ENCODE measurements around the gene POLR1F. TPM values are rescaled to one million over a fixed set of nuclear protein-coding genes. Genes with fewer than 3 reads are reported as not detected.
A peak's percentile ranks its signal among the peaks of the same experiment; 100 is the strongest.

Gene POLR1F
- total and polyA plus RNA-seq, 2 experiments from 2014 or later = 35.2 to 99.9 TPM

DNA sequence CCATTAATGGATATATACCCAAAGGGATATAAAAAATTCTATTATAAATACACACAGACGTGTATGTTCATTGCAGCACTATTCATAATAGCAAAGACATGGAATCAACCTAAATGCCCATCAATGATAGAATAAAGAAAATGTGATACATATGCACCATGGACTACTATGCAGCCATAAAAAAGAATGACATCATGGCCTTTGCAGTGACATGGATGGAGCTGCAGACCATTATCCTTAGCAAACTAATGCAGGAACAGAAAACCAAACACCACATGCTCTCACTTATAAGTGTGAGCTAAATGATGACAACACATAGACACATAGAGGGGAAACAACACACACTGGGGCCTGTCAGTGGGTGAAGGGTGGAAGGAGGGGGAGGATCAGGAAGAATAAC is 33.0 kb downstream of the POLR1F start (continued):
- no peak for TF ChIP-seq ZNF114 (CRISPR knock-in tag; IDR thresholded peaks at IDR 0.05)
- TF ChIP-seq CREB1 (CRISPR knock-in tag; IDR thresholded peaks at IDR 0.05; ENCODE audit: low read depth) = no peak
- TF ChIP-seq POLR2AphosphoS5 (IDR thresholded peaks at IDR 0.05; ENCODE audit: low read depth) = no peak
- TF ChIP-seq STAT1 (IDR thresholded peaks at IDR 0.05; ENCODE audit: unreplicated experiment) = no peak

DNA sequence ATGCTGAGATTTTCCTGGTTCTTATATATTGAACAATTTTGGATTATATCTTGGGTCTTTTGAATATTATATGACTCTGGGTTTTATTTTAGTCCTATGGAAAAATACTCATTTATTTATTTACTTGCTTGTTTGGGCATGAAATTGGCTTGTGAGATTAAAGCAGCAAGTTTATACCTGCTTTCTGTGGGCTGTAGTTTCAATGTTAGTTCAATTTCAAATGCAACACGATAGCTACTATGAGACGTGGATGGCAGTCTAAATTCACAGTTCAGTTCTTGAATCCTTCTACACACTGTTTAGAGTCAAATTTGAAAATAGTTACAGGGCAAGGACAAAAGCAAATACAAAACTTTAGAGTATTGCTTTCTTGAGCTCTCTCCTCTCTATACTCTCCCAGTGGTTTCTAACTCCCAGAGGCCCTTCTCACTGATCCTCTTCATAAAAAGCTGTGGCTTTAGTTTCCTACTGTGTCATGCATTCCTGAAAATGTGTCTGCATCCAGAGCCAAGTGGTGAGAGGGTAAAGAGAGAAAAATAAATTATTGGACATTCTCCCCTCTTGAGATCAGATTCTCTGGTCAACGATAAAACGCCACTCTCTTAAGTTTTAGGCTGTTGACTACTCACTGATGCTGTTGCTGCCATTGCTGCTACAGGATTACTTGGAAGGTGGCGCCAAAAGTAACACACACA is 34.4 kb downstream of the POLR1F start:
- TF ChIP-seq EZH2 (IDR thresholded peaks at IDR 0.05; ENCODE audit: low read depth, unreplicated experiment) = no peak
- TF ChIP-seq, protein P1, sequence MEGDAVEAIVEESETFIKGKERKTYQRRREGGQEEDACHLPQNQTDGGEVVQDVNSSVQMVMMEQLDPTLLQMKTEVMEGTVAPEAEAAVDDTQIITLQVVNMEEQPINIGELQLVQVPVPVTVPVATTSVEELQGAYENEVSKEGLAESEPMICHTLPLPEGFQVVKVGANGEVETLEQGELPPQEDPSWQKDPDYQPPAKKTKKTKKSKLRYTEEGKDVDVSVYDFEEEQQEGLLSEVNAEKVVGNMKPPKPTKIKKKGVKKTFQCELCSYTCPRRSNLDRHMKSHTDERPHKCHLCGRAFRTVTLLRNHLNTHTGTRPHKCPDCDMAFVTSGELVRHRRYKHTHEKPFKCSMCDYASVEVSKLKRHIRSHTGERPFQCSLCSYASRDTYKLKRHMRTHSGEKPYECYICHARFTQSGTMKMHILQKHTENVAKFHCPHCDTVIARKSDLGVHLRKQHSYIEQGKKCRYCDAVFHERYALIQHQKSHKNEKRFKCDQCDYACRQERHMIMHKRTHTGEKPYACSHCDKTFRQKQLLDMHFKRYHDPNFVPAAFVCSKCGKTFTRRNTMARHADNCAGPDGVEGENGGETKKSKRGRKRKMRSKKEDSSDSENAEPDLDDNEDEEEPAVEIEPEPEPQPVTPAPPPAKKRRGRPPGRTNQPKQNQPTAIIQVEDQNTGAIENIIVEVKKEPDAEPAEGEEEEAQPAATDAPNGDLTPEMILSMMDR (conservative IDR thresholded peaks at IDR 0.05; ENCODE audit: low read depth in 2 of 2) = peak in 1 of 2 experiments; percentile 39; a peak in 2 of 4 replicates
- Histone ChIP-seq H3K4me2 (no peak overlapping the region), H3K27ac (ENCODE audit: low read depth) (no peak overlapping the region), H3F3A (replicated peaks; ENCODE audit: low read depth) (no peaks in the 10 kb centered on the region), H3K4me3 (no peak overlapping the region), H3K36me3 (ENCODE audit: insufficient read depth) (no peaks in the 10 kb centered on the region), H3K4me1 (ENCODE audit: insufficient read depth) (no peaks in the 10 kb centered on the region), H3K79me2 (replicated peaks; ENCODE audit: insufficient read depth) (no peaks in the 10 kb centered on the region), H3K9me2 (ENCODE audit: insufficient read depth) (no peaks in the 10 kb centered on the region), H4K20me1 (replicated peaks; ENCODE audit: insufficient read depth) (no peaks in the 10 kb centered on the region), H3K27me3 (ENCODE audit: insufficient read depth) (no peaks in the 10 kb centered on the region), H2AFZ (0 out of 2 replicates have a peak overlapping the region, but pooled peaks have one; percentile 15)
- Mint-ChIP-seq H3K9me3 (no peaks in the 10 kb centered on the region), H3K4me3 (no peak overlapping the region), H3K4me1 (no peaks in the 10 kb centered on the region), H3K36me3 (ENCODE audit: low read depth) (no peaks in the 10 kb centered on the region), H3K27me3 (ENCODE audit: insufficient read depth, low read depth, poor library complexity) (no peaks in the 10 kb centered on the region), H3K27ac (no peak overlapping the region; the same call in 1 of the 2 replicates)
- ATAC-seq (no peak), DNase-seq (ENCODE audit: low spot score) (peak; percentile 31)

DNA sequence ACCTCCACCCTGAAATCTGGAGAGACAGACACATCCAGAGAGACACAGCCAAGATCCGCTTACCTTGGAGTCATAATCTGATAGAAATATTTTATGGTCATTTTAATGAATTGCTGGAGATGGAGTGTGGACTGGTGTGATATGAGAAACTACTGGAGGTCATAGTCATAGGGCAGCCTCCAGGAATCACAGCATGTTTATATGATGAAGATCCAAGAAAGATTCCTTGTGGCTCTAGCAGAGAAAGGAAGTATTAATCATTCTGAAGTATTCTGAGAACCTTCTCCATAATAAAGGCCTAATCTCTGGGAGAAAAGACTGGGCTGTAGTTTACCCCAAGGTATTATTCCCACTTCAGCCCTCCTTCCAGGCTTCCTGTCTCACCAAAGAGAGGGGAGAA is 38.0 kb downstream of the POLR1F start:
- Mint-ChIP-seq H3K27ac (no peak overlapping the region), H3K4me1 (no peaks in the 10 kb centered on the region), H3K27me3 (ENCODE audit: insufficient read depth, low read depth, poor library complexity) (no peaks in the 10 kb centered on the region), H3K4me3 (no peak overlapping the region), H3K36me3 (ENCODE audit: low read depth) (no peaks in the 10 kb centered on the region), H3K9me3 (no peaks in the 10 kb centered on the region)
- ATAC-seq (no peak), DNase-seq (ENCODE audit: low spot score) (no peak)
- H3K4me3 ChIP-seq = no peak overlapping the region
- TF ChIP-seq, protein P1 (conservative IDR thresholded peaks at IDR 0.05; ENCODE audit: low read depth in 2 of 2) = no peak
- no peak for TF ChIP-seq EZH2 (IDR thresholded peaks at IDR 0.05; ENCODE audit: low read depth, unreplicated experiment)
- H3K9me2 ChIP-seq (ENCODE audit: insufficient read depth) = no peaks in the 10 kb centered on the region
- no peaks in the 10 kb centered on the region for H3K4me1 ChIP-seq (ENCODE audit: insufficient read depth)
- no peak overlapping the region for H3K27ac ChIP-seq (ENCODE audit: low read depth)
- H3K27me3 ChIP-seq (ENCODE audit: insufficient read depth) = no peaks in the 10 kb centered on the region
- H3F3A ChIP-seq (replicated peaks; ENCODE audit: low read depth) = no peaks in the 10 kb centered on the region
- H3K36me3 ChIP-seq (ENCODE audit: insufficient read depth) = no peaks in the 10 kb centered on the region
- H2AFZ ChIP-seq = no peak overlapping the region
- H3K79me2 ChIP-seq (replicated peaks; ENCODE audit: insufficient read depth) = no peaks in the 10 kb centered on the region
- H3K4me2 ChIP-seq = no peak overlapping the region
- no peaks in the 10 kb centered on the region for H4K20me1 ChIP-seq (replicated peaks; ENCODE audit: insufficient read depth)
